NCI-H1105 treated with DMSO at 0.1 percent for 48 hours (cell line): Measurements from ENCODE around the gene FBXO38.
"Not testable (repeated sequence)": the region's sequence is repeated elsewhere in the genome, so short reads cannot be mapped to it uniquely, and the experiment has no call there.

ENCODE experiments used
- DNase-seq: peaks from one replicate; lab custom pipeline; 2025; lab: John Stamatoyannopoulos, UW

Gene FBXO38

GRCh38 chr5:148433826-148434225, 50.1 kb downstream of the FBXO38 start:
- no peak for DNase-seq

GRCh38 chr5:148436029-148436428, 52.3 kb downstream of the FBXO38 start:
- no peak for DNase-seq

- DNase-seq, result no peak
Observed at GRCh38 chr5:148437249-148437648, 53.5 kb downstream of the FBXO38 start.

- no peak for DNase-seq
Observed at GRCh38 chr5:148438933-148439332, 55.2 kb downstream of the FBXO38 start.

- no peak for DNase-seq
Observed at GRCh38 chr5:148443241-148443640, 59.5 kb downstream of the FBXO38 start.

GRCh38 chr5:148443998-148444397, 60.2 kb downstream of the FBXO38 start:
- peak; percentile 53 for DNase-seq

- DNase-seq, result no peak
Observed at GRCh38 chr5:148445578-148445977, 61.8 kb downstream of the FBXO38 start.

GRCh38 chr5:148446611-148447010, 62.9 kb downstream of the FBXO38 start:
- DNase-seq, result no peak

GRCh38 chr5:148452499-148453193, 68.9 kb downstream of the FBXO38 start:
- DNase-seq, result no peak

GRCh38 chr5:148454576-148454975, 70.8 kb downstream of the FBXO38 start:
- no peak for DNase-seq

- no peak for DNase-seq
Observed at GRCh38 chr5:148455185-148455584, 71.4 kb downstream of the FBXO38 start.

GRCh38 chr5:148457183-148457620, 73.4 kb downstream of the FBXO38 start:
- DNase-seq, result peak; percentile 91

- DNase-seq, result no peak
Observed at GRCh38 chr5:148458036-148458888, 74.5 kb downstream of the FBXO38 start.

- no peak for DNase-seq
Observed at GRCh38 chr5:148459669-148460068, 75.9 kb downstream of the FBXO38 start.

GRCh38 chr5:148465381-148466235, 81.8 kb downstream of the FBXO38 start:
- no peak for DNase-seq

GRCh38 chr5:148466236-148466580, 82.5 kb downstream of the FBXO38 start:
- no peak for DNase-seq

GRCh38 chr5:148467958-148468357, 84.2 kb downstream of the FBXO38 start:
- no peak for DNase-seq

- not testable (repeated sequence) for DNase-seq
Observed at GRCh38 chr5:148468746-148469145, 85.0 kb downstream of the FBXO38 start.

GRCh38 chr5:148469501-148469935, 85.8 kb downstream of the FBXO38 start:
- no peak for DNase-seq

- no peak for DNase-seq
Observed at GRCh38 chr5:148471379-148471778, 87.6 kb downstream of the FBXO38 start.

- DNase-seq, result no peak
Observed at GRCh38 chr5:148474025-148474511, 90.3 kb downstream of the FBXO38 start.

GRCh38 chr5:148476302-148476701, 92.5 kb downstream of the FBXO38 start:
- no peak for DNase-seq
